ENCODE measurements around the gene TNIP2.
A peak's percentile ranks its signal among the peaks of the same experiment; 100 is the strongest.

Gene TNIP2

DNA sequence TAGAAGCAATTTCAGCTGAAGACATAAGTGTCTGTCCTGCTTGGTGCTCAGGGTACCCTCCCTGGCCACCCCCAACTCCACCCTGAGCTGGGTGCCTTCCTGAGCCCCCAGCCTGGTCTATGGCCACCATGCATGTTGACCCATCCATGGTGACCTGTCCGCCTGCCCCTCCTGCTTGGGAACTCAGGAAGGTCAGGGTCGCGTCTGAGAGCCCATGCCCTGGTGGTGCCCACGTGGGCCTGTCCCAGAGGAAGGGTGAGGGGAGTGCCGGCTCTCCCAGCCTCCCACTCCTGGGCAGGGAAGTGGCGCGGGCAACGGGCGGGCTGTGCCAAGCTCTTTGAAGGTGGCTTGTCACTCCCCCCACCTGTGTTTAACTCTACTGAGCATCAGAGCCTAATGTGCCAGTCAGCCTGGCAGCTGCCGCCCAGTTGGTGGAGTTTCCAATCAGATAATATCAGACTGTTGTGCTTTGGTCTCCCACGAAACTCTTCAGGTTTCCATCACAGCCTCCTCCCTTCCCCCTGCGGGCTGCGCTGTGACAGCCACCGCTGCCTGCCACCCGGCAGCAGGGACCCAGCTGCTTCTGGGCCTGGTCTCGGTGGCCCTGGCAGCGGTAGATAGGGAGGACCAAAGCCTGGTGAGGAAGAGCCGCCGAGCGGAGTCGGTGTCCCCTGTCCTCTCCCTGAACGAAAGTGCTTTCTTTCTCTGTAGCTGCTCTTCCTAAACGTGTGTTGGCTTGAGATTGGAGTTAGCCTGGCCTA is 41.6 kb upstream of the TNIP2 start:
- Histone ChIP-seq H3K27me3 (ENCODE audit: control insufficient read depth, insufficient read depth, low read length) (no peaks in the 10 kb centered on the region), H3K36me3 (ENCODE audit: control insufficient read depth, insufficient read depth, low read length) (no peaks in the 10 kb centered on the region), H3K9ac (ENCODE audit: low read length) (peak overlapping the region; percentile 27), H3K4me3 (ENCODE audit: low read length) (no peak overlapping the region), H3K9me3 (ENCODE audit: control insufficient read depth, low read length) (no peaks in the 10 kb centered on the region), H3K4me1 (ENCODE audit: control insufficient read depth, insufficient read depth, low read length) (peaks cover 87% of the 10 kb centered on the region)

DNA sequence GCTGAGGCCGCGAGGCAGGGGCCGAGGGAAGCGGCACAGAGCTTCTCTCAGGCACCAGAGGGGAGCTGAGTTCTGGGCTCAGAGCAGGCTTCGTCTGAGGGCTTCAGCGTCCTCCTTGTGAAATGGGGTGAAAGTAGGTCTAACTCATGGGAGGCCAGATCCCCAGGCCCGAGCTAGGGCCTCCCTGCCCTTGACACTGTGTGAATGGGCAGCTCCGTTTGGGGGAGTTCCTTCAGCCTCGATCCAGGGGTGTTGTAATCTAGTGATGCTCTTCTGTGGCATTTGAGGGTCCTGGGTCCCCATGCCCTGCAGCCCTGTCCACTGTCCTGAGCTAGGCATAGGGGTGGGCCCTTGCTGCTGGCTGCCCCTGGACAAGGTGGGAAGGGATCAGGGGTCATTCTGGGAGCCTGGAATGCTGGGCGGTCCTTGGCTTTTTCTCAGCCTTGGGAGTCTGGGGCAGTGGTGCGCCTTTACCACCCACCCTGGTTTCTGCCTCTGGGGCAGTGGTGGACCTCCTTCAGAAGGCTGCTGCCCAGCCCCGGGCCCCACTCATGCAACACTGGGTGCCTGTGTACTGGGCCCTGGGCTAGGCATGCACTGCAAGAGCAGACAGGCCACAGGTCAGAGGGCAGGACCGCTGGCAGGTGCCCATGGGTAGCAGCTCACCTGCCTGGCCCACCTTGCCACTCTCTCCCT is 40.9 kb upstream of the TNIP2 start:
- Histone ChIP-seq H3K4me3 (ENCODE audit: low read length) (no peak overlapping the region), H3K27me3 (ENCODE audit: control insufficient read depth, insufficient read depth, low read length) (no peaks in the 10 kb centered on the region), H3K9me3 (ENCODE audit: control insufficient read depth, low read length) (no peaks in the 10 kb centered on the region), H3K4me1 (ENCODE audit: control insufficient read depth, insufficient read depth, low read length) (peaks cover 91% of the 10 kb centered on the region), H3K9ac (ENCODE audit: low read length) (peak overlapping the region; percentile 45), H3K36me3 (ENCODE audit: control insufficient read depth, insufficient read depth, low read length) (no peaks in the 10 kb centered on the region)

DNA sequence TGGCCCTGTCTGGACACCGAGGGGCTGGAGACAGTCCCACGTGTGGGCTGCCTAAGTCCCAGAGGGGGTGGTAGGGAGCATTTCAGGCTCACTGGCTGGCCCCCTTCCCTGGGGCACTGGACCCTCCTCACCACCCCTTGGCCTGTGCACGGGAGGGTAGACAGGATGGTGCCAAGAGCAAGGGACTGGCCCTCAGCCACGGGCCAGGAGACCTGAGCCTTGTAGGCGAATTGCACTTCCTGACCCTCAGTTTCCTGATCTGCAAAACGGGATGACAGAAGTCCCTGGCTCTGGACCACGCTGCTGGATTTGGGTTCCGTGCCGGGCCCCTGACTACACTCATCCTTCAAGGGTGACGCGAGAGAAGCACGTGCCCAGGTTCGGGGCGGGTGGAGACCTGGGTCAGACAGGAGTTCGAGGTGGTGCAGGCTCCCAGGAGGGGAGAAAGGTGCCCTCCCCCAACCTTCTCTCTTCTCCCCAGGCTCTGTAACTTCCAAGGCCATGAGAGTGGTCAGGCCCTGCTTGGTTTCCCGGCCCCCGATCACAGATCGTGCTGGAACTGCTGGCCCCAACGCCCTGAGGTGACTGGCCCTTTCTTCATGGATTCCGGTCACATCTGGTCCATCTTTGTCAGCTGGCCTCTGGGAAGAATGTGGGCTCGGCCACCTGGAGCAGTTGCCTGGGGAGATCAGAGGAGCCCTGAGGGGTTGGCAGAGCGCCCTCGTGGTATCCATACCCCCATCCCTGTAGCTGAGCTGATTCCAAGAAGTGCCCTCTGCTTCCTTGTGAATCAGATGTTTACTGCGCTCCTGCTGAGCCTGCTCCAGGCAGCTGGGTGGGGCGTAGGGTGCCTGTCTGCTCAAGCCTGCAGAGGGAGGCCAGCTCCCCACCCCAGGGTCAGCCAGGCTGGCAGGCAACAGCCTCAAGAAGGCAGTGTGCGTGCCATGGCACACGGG is 40.0 kb upstream of the TNIP2 start:
- Histone ChIP-seq H3K9me3 (ENCODE audit: control insufficient read depth, low read length) (no peaks in the 10 kb centered on the region), H3K27me3 (ENCODE audit: control insufficient read depth, insufficient read depth, low read length) (no peaks in the 10 kb centered on the region), H3K4me1 (ENCODE audit: control insufficient read depth, insufficient read depth, low read length) (peaks cover 89% of the 10 kb centered on the region), H3K9ac (ENCODE audit: low read length) (peak overlapping the region; percentile 45), H3K4me3 (ENCODE audit: low read length) (no peak overlapping the region), H3K36me3 (ENCODE audit: control insufficient read depth, insufficient read depth, low read length) (no peaks in the 10 kb centered on the region)

DNA sequence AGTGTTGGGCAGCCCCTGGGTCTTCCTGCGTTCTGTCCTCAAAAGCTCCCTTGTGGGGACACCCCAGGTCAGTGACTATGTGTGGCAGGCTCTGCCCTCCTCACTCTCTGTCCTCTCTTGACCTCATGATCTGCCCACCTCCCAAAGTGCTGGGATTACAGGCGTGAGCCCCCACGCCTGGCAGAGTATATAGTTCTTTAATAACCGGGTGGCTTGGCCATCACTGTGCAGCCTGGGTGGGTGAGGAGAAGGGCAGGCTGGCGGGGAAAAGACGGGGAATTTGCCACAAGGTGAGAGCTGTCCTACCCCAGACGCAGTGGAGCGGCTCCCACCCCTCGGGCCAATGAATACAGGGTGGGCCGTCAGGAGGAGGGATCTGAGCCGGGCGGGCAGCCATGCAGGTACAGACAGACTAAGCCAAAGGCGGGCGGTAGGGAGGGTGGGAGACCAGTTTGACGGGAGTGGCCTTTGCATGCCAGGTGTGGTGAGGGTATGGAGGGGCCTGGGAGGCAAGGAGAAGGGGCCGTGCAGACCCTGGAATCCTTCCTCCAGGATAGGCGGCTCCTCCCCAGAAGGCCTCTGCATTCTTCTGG is 39.3 kb upstream of the TNIP2 start:
- Histone ChIP-seq H3K9ac (ENCODE audit: low read length) (no peak overlapping the region), H3K4me3 (ENCODE audit: low read length) (no peak overlapping the region), H3K4me1 (ENCODE audit: control insufficient read depth, insufficient read depth, low read length) (peaks cover 81% of the 10 kb centered on the region)

DNA sequence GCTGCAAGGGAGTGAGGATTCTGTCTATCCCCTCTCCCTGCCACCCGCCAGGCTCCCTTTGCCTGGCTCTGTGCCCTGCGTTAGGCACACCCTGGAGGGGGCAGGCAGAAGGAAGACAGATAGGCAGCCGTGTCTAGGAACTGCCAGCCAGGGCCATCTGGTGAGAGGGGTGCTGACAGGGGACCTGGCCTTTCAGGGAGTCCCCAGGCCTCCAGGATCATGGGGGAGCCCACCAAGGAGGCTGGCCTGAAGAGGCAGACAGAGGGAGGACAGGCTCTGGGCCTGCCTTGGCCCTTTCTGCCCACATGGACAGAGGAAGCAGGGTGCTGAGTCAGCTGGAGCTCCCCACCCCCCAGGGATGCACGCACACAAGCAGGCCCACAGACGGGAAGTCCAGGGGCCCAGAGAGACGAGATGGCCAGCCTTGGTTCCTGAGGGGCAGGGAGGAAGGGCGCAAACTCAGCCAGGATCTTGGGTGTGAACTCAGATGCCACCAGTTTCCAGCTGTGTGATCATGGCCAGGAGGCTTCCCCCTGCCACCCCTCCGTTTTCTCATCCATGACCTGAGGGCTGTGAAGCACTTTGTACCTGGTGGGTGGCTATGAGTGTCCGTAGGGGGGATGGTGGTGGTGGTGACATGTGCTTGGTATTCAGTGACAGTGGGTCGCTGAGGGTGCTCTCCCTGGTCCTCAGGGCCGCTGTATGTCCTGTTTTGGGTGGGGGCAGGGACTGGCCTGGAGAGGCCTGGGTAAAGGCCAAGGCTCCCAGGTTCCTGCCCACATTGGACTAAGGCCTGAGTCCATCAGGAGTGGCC is 38.6 kb upstream of the TNIP2 start:
- Histone ChIP-seq H3K9me3 (ENCODE audit: control insufficient read depth, low read length) (no peaks in the 10 kb centered on the region), H3K4me3 (ENCODE audit: low read length) (peak overlapping the region; percentile 63), H3K4me1 (ENCODE audit: control insufficient read depth, insufficient read depth, low read length) (peaks cover 74% of the 10 kb centered on the region), H3K36me3 (ENCODE audit: control insufficient read depth, insufficient read depth, low read length) (no peaks in the 10 kb centered on the region), H3K9ac (ENCODE audit: low read length) (peak overlapping the region; percentile 79), H3K27me3 (ENCODE audit: control insufficient read depth, insufficient read depth, low read length) (no peaks in the 10 kb centered on the region)

More for the DNA sequence above, 39.3 kb upstream of the TNIP2 start:
- Histone ChIP-seq H3K9me3 (ENCODE audit: control insufficient read depth, low read length) (no peaks in the 10 kb centered on the region), H3K36me3 (ENCODE audit: control insufficient read depth, insufficient read depth, low read length) (no peaks in the 10 kb centered on the region), H3K27me3 (ENCODE audit: control insufficient read depth, insufficient read depth, low read length) (no peaks in the 10 kb centered on the region)

DNA sequence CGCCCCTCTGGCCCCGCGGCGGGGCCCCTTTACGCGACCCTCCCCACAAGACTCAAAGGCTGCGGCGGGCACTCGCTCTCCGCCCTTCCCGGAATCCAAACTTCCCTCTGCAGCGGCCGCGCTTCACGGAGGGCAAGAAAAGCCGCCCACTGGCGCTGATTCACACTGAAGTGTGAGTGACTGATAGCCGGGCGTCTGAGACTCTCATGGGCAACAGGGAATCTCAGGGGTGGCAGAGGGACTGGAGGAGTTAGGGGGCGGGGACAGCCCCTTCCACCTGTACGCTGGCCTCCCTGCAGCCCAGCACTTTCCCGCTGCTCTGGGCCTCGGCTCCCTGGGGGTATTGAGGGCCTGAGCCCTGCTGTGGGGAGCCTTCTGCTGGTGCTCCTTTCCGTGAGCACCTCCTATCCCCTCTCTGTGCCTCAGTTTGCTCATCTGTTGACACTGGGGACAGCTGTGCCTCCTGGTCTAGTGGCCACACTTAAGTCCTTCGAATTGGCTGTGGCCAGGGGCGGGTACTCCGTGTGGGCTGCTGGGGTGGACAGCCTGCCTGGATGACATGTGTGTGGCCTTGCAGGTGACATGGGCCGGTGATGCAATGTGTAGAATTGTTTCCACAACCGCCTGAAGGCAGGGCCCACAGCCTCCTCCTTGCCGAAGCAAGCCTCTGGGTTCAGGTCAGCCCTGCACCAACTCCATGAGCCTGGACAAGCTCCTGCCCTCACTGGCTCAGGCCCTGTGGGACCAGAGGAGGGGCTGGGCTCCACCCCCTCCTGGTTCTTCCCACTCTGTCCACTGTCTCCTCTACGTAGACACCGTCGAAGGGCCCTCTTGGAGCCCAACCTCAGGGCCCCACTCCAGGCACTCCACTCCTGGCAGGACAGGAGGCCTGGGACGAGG is 37.7 kb upstream of the TNIP2 start:
- Histone ChIP-seq H3K4me3 (ENCODE audit: low read length) (peak overlapping the region; percentile 63), H3K27me3 (ENCODE audit: control insufficient read depth, insufficient read depth, low read length) (no peaks in the 10 kb centered on the region), H3K36me3 (ENCODE audit: control insufficient read depth, insufficient read depth, low read length) (no peaks in the 10 kb centered on the region), H3K9ac (ENCODE audit: low read length) (peak overlapping the region; percentile 79), H3K9me3 (ENCODE audit: control insufficient read depth, low read length) (no peaks in the 10 kb centered on the region), H3K4me1 (ENCODE audit: control insufficient read depth, insufficient read depth, low read length) (peaks cover 66% of the 10 kb centered on the region)

DNA sequence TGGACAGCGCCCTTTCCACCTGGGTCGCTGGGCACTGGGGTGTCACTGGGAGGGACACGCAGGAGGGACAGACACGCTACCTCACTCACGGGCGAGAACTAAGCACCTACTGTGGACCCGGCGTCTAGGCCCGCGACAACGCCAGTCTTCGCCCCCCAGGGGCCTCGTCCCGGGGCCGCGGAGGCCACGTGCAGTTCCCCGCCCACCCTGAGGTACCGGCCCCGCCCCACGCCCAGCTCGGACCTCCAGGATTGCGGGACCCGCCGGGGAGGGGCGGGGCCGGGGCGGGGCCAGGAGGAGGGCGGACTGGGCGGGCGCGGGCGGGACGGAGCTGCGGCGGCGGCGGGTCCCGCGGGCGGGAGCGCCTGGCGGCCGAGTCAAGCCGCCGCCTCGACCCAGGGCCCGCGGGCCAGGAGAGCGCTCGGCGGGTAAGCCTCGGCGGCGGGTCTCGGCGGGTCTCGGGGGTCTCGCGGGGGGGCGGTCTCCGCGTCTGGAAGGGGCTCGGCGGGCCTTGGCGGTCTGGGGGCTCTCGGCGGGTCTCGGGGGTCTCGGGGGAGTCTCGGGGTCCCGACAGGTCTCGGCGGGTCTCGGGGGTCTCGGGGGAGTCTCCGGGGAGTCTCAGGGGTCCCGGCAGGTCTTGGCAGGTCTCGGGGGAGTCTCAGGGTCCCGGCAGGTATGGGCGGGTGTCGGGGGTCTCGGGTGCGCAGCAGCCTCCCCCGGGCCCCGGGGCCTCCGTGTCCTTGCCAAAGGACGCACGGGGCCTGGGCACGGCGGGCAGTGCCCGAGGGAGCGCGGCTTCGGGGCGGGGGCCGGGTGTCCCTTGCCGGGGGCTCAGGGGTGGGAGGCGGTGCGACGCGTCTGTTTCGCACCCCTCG is 36.8 kb upstream of the TNIP2 start, which contains the start of gene SH3BP2:
TSS of gene SH3BP2 (plus strand) at position 375 of the 875 bp plus-strand sequence. CDS start 27,533 bp downstream, outside the sequence.
- no peaks in the 10 kb centered on the region for H3K27me3 ChIP-seq (ENCODE audit: control insufficient read depth, insufficient read depth, low read length)
- H3K36me3 ChIP-seq (ENCODE audit: control insufficient read depth, insufficient read depth, low read length), result no peaks in the 10 kb centered on the region
- peak within 1 kb of the TSS; percentile 63 for H3K4me3 ChIP-seq (ENCODE audit: low read length)
- peak within 1 kb of the TSS; percentile 79 for H3K9ac ChIP-seq (ENCODE audit: low read length)
- H3K4me1 ChIP-seq (ENCODE audit: control insufficient read depth, insufficient read depth, low read length), result peaks cover 57% of the 10 kb centered on the region
- no peaks in the 10 kb centered on the region for H3K9me3 ChIP-seq (ENCODE audit: control insufficient read depth, low read length)

DNA sequence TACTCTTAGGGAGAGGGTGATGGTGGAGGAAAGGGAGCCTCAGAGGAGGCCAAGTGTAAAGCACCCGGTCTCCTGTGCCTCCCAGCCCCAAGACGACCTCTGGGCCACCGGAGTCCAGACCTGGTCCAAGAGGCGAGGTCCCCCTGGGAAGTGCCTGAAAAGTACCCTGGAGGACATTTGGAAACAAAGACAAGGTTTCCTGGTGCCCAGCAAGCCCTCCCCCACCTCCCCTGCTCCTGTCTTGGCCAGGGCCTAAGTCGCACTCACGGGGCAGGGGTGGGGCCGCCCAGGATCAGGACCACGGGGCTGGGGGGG is 36.2 kb upstream of the TNIP2 start:
- H3K4me1 ChIP-seq (ENCODE audit: control insufficient read depth, insufficient read depth, low read length), result peaks cover 51% of the 10 kb centered on the region
- H3K9me3 ChIP-seq (ENCODE audit: control insufficient read depth, low read length), result no peaks in the 10 kb centered on the region
- no peak overlapping the region for H3K4me3 ChIP-seq (ENCODE audit: low read length)

DNA sequence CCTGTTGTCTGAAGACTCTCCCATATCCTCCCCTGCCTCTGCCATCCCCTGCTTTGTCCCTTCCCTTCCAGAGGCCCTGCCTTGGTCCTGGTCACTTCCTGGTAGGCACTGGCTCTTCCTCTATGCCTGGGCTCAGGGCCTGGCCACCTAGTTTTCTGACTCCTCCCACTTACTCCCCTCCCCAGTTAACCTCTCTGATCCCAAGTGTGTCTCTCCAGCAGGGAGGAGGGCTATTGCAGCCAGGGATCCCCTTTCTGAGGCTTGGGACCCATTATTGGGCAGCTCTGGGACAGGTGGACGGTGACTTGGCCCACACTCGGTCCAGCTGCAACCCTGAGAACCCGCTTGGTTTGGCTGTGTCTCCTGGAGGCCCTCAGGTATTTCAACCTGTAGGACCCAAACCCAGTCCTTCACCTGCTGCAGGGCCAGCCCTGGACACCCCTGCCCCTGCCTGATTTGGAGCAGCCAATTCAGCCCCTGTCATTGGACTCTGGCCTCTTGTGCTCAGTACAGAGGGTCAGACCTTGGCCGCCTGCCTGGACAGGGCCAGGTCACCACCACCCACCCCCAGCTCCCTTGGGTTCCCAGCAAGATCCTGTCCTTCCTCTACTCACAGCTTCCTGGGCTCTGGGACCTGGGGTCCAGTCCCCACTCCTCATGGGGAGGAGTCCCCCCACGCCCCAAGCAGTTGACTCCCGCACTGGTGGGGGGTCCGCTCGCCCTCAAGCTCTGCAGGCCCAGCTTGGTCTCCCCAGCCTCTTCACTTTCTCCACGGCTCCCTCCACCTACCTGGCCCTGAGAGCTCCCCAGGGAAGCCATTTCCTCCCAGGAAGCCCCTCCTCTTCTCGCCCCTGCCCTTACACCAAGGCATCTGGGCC is 35.6 kb upstream of the TNIP2 start:
- H3K4me3 ChIP-seq (ENCODE audit: low read length), result no peak overlapping the region
- H3K36me3 ChIP-seq (ENCODE audit: control insufficient read depth, insufficient read depth, low read length), result no peaks in the 10 kb centered on the region
- H3K4me1 ChIP-seq (ENCODE audit: control insufficient read depth, insufficient read depth, low read length), result peaks cover 45% of the 10 kb centered on the region
- no peaks in the 10 kb centered on the region for H3K27me3 ChIP-seq (ENCODE audit: control insufficient read depth, insufficient read depth, low read length)
- H3K9ac ChIP-seq (ENCODE audit: low read length), result no peak overlapping the region
- H3K9me3 ChIP-seq (ENCODE audit: control insufficient read depth, low read length), result no peaks in the 10 kb centered on the region

More for the DNA sequence above, 36.2 kb upstream of the TNIP2 start:
- no peaks in the 10 kb centered on the region for H3K27me3 ChIP-seq (ENCODE audit: control insufficient read depth, insufficient read depth, low read length)
- H3K36me3 ChIP-seq (ENCODE audit: control insufficient read depth, insufficient read depth, low read length), result no peaks in the 10 kb centered on the region
- H3K9ac ChIP-seq (ENCODE audit: low read length), result no peak overlapping the region
